K562 (cell line): ENCODE measurements around the gene C9orf50. TPM values are rescaled to one million over a fixed set of nuclear protein-coding genes. Genes with fewer than 3 reads are reported as not detected.

Experiments used
- BCOR ChIP-seq: fragments of 450-650 bp; IDR thresholded peaks from 2 replicates; pipeline ENCODE4 v1.6.1; 2016
- CXXC5 ChIP-seq: fragments of 250-450 bp; sonication (Bioruptor Pico); IDR thresholded peaks from 2 replicates; pipeline ENCODE4 v1.8.0; 2022; ENCODE audit warnings: inconsistent platforms, mild to moderate bottlenecking, moderate library complexity
- FOSL1 ChIP-seq: fragments of 200-800 bp; sonication (Bioruptor generic); conservative IDR thresholded peaks from 2 replicates; pipeline ENCODE4 v1.6.1; 2016; ENCODE audit warnings: missing genetic modification characterization, missing compliant biosample characterization
- GATA2 ChIP-seq: sonication (generic); formaldehyde crosslinking; IDR thresholded peaks from 2 replicates; pipeline ENCODE4 v1.4.0; 2020; ENCODE audit warnings: mild to moderate bottlenecking, missing genetic modification reagents
- HDAC2 ChIP-seq: fragments of 450-650 bp; IDR thresholded peaks from 2 replicates; pipeline ENCODE4 v1.6.1; 2016; ENCODE audit warnings: mild to moderate bottlenecking
- HMGN3 ChIP-seq: IDR thresholded peaks from 2 replicates; pipeline ENCODE4 v1.6.1; 2011; ENCODE audit warnings: borderline replicate concordance, low read depth, mild to moderate bottlenecking, mixed read lengths, low read length; ENCODE audit not compliant: insufficient read length; ENCODE audit errors: extremely low read depth
- NFRKB ChIP-seq: fragments of 450-650 bp; IDR thresholded peaks from 2 replicates; pipeline ENCODE4 v1.6.1; 2016; ENCODE audit warnings: low read depth
- POLR2A ChIP-seq: fragments of 450-650 bp; conservative IDR thresholded peaks from 2 replicates; pipeline ENCODE4 v1.6.1; 2016
- SMARCA5 ChIP-seq: fragments of 450-650 bp; IDR thresholded peaks from 2 replicates; pipeline ENCODE4 v1.6.1; 2016
- TBP ChIP-seq: optimal IDR thresholded peaks from 2 replicates; pipeline ENCODE3; 2011; ENCODE audit warnings: low read depth, low read length, improper control_type of control experiment
- TOE1 ChIP-seq, 2 experiments: fragments of 450-650 bp in 1 of 2; sonication (generic) in 1 of 2; formaldehyde crosslinking in 1 of 2; IDR thresholded peaks; 2 replicates each; pipeline versions ENCODE4 v1.7.1 to v1.8.0; 2016 to 2022; ENCODE audit warnings: borderline replicate concordance in 2 of 2, mild to moderate bottlenecking in 2 of 2, antibody characterized with exemption in 1 of 2, inconsistent platforms in 1 of 2, low read depth in 1 of 2, missing genetic modification reagents in 1 of 2, moderate library complexity in 1 of 2
- TRIM28 ChIP-seq: fragments of 450-650 bp; IDR thresholded peaks from 2 replicates; pipeline ENCODE4 v1.6.1; 2017
- ZNF175 ChIP-seq: fragments of 200-800 bp; sonication (Bioruptor generic); IDR thresholded peaks from 2 replicates; pipeline ENCODE4 v1.6.1; 2016; ENCODE audit warnings: low read depth, mild to moderate bottlenecking, missing genetic modification characterization, missing compliant biosample characterization
- ZNF408 ChIP-seq: fragments of 250-450 bp; sonication (Bioruptor Pico); IDR thresholded peaks from 2 replicates; pipeline ENCODE4 v1.4.0; 2020; ENCODE audit warnings: low read depth, mild to moderate bottlenecking, moderate library complexity
- ZNF444 ChIP-seq: fragments of 250-450 bp; sonication (Bioruptor Pico); IDR thresholded peaks from 2 replicates; pipeline ENCODE4 v1.4.0; 2020; ENCODE audit warnings: mild to moderate bottlenecking, moderate library complexity
- polyA plus RNA-seq, 8 experiments: library from polyadenylated mRNA; depleted of rRNA in 4 of 8; stranded (reverse) in 5 of 8; unstranded in 3 of 8; fragments of >200 nt; fragmentation: Nextera tagmentation in 2 of 8; fragmentation: Illumina TruSeq in 1 of 8; extraction: Ambion mirVana in 2 of 8; extraction: Trizol in 1 of 8; gene quantifications; 2 replicates each; pipeline versions ENCODE4 v1.2.1 to v1.2.3, GENCODE V29; 2011 to 2014; ENCODE audit warnings: inconsistent platforms in 1 of 8, missing spikeins in 1 of 8
- total RNA-seq, 7 experiments: library from RNA; depleted of rRNA in 6 of 7; stranded (reverse); fragments of >200 nt in 6 of 7; fragmentation: Illumina TruSeq in 2 of 7; extraction: Trizol in 2 of 7; gene quantifications; 2 replicates each; pipeline versions ENCODE4 v1.2.1 to v1.2.3, GENCODE V29; 2011 to 2021; ENCODE audit warnings: low replicate concordance in 1 of 7
- TF ChIP-seq, protein P1 (sequence below): fragments of 200-600 bp; sonication (generic); IDR thresholded peaks from one replicate; pipeline ENCODE4 v1.6.1; 2012; ENCODE audit warnings: mild to moderate bottlenecking, low read depth, low read length, inconsistent platforms
- TF ChIP-seq, protein P2 (sequence below): IDR thresholded peaks from 2 replicates; pipeline ENCODE4 v1.6.1; 2016; ENCODE audit warnings: missing genetic modification characterization, missing compliant biosample characterization

C9orf50 gene
- total and polyA plus RNA-seq, 9 of the 15 experiments (the other 6 are each of a cell fraction or from before 2014, with no cell fraction given): not detected

DNA sequence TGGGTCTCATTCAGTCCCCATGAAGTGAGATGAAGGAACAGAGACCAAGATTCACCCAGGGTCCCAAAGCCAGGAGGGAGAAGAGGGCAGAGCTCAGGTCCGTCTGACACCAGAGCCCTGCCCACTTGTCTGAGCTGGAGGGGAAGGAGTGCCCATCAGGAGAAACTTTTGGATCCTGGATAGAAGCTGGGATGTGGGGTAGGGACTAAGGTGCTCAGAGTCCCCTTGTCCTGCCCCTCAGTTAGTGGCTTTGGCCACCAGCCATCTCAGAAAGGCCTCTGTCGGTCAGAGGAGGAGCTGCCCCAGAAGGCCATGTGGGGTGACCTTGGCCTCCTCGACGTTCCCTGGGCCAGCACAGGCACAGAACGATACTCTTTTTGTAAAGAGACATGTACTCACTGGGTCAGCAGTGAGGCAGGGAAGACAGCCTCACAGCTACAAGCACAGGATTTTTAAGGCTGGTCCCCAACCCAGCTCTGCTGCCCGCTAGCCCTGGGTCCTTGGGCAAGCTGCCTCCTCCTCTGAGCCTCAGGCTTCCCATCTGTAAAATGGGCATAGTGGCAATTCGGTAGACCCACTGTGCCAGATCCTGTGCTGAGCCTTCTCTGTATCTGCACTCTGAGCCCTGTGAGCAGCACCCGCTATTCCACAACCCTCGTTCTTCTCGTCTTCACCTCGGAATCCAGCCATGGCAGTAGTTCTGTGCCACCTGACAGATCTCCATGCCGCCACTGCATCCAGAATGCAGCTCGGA is 49.4 kb downstream of the C9orf50 start (continued):
- TF ChIP-seq GATA2 (CRISPR knock-in tag): no peak
- no peak for TF ChIP-seq TBP
- TF ChIP-seq ZNF408: no peak
- no peak for TF ChIP-seq HMGN3
- TF ChIP-seq SMARCA5: peak; percentile 75; the same call in 1 of the 2 replicates
- no peak for TF ChIP-seq ZNF444 (CRISPR knock-in tag)
- no peak for TF ChIP-seq TRIM28
- TF ChIP-seq, protein P1, sequence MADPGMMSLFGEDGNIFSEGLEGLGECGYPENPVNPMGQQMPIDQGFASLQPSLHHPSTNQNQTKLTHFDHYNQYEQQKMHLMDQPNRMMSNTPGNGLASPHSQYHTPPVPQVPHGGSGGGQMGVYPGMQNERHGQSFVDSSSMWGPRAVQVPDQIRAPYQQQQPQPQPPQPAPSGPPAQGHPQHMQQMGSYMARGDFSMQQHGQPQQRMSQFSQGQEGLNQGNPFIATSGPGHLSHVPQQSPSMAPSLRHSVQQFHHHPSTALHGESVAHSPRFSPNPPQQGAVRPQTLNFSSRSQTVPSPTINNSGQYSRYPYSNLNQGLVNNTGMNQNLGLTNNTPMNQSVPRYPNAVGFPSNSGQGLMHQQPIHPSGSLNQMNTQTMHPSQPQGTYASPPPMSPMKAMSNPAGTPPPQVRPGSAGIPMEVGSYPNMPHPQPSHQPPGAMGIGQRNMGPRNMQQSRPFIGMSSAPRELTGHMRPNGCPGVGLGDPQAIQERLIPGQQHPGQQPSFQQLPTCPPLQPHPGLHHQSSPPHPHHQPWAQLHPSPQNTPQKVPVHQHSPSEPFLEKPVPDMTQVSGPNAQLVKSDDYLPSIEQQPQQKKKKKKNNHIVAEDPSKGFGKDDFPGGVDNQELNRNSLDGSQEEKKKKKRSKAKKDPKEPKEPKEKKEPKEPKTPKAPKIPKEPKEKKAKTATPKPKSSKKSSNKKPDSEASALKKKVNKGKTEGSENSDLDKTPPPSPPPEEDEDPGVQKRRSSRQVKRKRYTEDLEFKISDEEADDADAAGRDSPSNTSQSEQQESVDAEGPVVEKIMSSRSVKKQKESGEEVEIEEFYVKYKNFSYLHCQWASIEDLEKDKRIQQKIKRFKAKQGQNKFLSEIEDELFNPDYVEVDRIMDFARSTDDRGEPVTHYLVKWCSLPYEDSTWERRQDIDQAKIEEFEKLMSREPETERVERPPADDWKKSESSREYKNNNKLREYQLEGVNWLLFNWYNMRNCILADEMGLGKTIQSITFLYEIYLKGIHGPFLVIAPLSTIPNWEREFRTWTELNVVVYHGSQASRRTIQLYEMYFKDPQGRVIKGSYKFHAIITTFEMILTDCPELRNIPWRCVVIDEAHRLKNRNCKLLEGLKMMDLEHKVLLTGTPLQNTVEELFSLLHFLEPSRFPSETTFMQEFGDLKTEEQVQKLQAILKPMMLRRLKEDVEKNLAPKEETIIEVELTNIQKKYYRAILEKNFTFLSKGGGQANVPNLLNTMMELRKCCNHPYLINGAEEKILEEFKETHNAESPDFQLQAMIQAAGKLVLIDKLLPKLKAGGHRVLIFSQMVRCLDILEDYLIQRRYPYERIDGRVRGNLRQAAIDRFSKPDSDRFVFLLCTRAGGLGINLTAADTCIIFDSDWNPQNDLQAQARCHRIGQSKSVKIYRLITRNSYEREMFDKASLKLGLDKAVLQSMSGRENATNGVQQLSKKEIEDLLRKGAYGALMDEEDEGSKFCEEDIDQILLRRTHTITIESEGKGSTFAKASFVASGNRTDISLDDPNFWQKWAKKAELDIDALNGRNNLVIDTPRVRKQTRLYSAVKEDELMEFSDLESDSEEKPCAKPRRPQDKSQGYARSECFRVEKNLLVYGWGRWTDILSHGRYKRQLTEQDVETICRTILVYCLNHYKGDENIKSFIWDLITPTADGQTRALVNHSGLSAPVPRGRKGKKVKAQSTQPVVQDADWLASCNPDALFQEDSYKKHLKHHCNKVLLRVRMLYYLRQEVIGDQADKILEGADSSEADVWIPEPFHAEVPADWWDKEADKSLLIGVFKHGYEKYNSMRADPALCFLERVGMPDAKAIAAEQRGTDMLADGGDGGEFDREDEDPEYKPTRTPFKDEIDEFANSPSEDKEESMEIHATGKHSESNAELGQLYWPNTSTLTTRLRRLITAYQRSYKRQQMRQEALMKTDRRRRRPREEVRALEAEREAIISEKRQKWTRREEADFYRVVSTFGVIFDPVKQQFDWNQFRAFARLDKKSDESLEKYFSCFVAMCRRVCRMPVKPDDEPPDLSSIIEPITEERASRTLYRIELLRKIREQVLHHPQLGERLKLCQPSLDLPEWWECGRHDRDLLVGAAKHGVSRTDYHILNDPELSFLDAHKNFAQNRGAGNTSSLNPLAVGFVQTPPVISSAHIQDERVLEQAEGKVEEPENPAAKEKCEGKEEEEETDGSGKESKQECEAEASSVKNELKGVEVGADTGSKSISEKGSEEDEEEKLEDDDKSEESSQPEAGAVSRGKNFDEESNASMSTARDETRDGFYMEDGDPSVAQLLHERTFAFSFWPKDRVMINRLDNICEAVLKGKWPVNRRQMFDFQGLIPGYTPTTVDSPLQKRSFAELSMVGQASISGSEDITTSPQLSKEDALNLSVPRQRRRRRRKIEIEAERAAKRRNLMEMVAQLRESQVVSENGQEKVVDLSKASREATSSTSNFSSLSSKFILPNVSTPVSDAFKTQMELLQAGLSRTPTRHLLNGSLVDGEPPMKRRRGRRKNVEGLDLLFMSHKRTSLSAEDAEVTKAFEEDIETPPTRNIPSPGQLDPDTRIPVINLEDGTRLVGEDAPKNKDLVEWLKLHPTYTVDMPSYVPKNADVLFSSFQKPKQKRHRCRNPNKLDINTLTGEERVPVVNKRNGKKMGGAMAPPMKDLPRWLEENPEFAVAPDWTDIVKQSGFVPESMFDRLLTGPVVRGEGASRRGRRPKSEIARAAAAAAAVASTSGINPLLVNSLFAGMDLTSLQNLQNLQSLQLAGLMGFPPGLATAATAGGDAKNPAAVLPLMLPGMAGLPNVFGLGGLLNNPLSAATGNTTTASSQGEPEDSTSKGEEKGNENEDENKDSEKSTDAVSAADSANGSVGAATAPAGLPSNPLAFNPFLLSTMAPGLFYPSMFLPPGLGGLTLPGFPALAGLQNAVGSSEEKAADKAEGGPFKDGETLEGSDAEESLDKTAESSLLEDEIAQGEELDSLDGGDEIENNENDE: no peak
- TF ChIP-seq ZNF175: no peak
- TF ChIP-seq, protein P2, sequence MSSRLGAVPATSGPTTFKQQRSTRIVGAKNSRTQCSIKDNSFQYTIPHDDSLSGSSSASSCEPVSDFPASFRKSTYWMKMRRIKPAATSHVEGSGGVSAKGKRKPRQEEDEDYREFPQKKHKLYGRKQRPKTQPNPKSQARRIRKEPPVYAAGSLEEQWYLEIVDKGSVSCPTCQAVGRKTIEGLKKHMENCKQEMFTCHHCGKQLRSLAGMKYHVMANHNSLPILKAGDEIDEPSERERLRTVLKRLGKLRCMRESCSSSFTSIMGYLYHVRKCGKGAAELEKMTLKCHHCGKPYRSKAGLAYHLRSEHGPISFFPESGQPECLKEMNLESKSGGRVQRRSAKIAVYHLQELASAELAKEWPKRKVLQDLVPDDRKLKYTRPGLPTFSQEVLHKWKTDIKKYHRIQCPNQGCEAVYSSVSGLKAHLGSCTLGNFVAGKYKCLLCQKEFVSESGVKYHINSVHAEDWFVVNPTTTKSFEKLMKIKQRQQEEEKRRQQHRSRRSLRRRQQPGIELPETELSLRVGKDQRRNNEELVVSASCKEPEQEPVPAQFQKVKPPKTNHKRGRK (tag): no peak
- 0 out of 2 replicates have a peak, but pooled peaks have one; percentile 48 for TF ChIP-seq HDAC2
- TF ChIP-seq FOSL1 (tag): no peak
- TF ChIP-seq POLR2A: no peak
- no peak for TF ChIP-seq TOE1 (IDR thresholded peaks at IDR 0.05; ENCODE audit: borderline replicate concordance)
- no peak for TF ChIP-seq TOE1 (CRISPR knock-in tag; IDR thresholded peaks at IDR 0.05; ENCODE audit: borderline replicate concordance, low read depth)
- TF ChIP-seq CXXC5 (CRISPR knock-in tag): no peak
- peak; percentile 95 for TF ChIP-seq BCOR
- no peak for TF ChIP-seq NFRKB
